ENCODE results near the gene DCLK1.

The DCLK1 gene

GRCh38 chr13:35780613-35781012, 350.6 kb downstream of the DCLK1 start:
- no peak for DNase-seq

GRCh38 chr13:35771898-35772297, 359.3 kb downstream of the DCLK1 start:
- DNase-seq: no peak

- no peak for DNase-seq
Observed at GRCh38 chr13:35770756-35771297, 360.4 kb downstream of the DCLK1 start.

- DNase-seq: no peak
Observed at GRCh38 chr13:35769812-35770211, 361.4 kb downstream of the DCLK1 start.

GRCh38 chr13:35768551-35768950, 362.6 kb downstream of the DCLK1 start:
- DNase-seq: no peak

GRCh38 chr13:35768073-35768472, 363.1 kb downstream of the DCLK1 start:
- peak in 2 of 3 experiments; percentile 61 to 92 for DNase-seq

- DNase-seq: peak in 1 of 3 experiments; percentile 31
Observed at GRCh38 chr13:35767256-35767976, 363.8 kb downstream of the DCLK1 start.

- DNase-seq: no peak
Observed at GRCh38 chr13:35766663-35767062, 364.5 kb downstream of the DCLK1 start.

- no peak for DNase-seq
Observed at GRCh38 chr13:35765941-35766340, 365.2 kb downstream of the DCLK1 start.

GRCh38 chr13:35765366-35765765, 365.8 kb downstream of the DCLK1 start:
- DNase-seq: no peak

GRCh38 chr13:35764326-35765015, 366.7 kb downstream of the DCLK1 start:
- DNase-seq: no peak

- no peak for DNase-seq
Observed at GRCh38 chr13:35763782-35764123, 367.4 kb downstream of the DCLK1 start.

GRCh38 chr13:35763060-35763781, 368.0 kb downstream of the DCLK1 start:
- DNase-seq: no peak

GRCh38 chr13:35761440-35762252, 369.5 kb downstream of the DCLK1 start:
- no peak for DNase-seq

- no peak for DNase-seq
Observed at GRCh38 chr13:35760735-35761281, 370.4 kb downstream of the DCLK1 start.

- DNase-seq: no peak
Observed at GRCh38 chr13:35747594-35747993, 383.6 kb downstream of the DCLK1 start.

GRCh38 chr13:35744566-35745178, 386.5 kb downstream of the DCLK1 start:
- no peak for DNase-seq

- DNase-seq: no peak
Observed at GRCh38 chr13:35744144-35744543, 387.0 kb downstream of the DCLK1 start.

- no peak for DNase-seq
Observed at GRCh38 chr13:35743165-35743564, 388.0 kb downstream of the DCLK1 start.

GRCh38 chr13:35741657-35742056, 389.5 kb downstream of the DCLK1 start:
- no peak for DNase-seq

- no peak for DNase-seq
Observed at GRCh38 chr13:35736876-35737275, 394.3 kb downstream of the DCLK1 start.

- DNase-seq: no peak
Observed at GRCh38 chr13:35733827-35734226, 397.4 kb downstream of the DCLK1 start.
